Breast epithelium (tissue), 4 donors: ENCODE data around the gene AJM1. TPM values are rescaled to one million over a fixed set of nuclear protein-coding genes. Genes with fewer than 3 reads are reported as not detected.
"Not testable (repeated sequence)": the region's sequence is repeated elsewhere in the genome, so short reads cannot be mapped to it uniquely, and the experiment has no call there.

Experiments
- DNase-seq, 2 donors: peaks; one replicate each; pipeline ENCODE4 v3.0.0-alpha.2; 2019; ENCODE audit warnings: low spot score in 2 of 2
- H3K27ac ChIP-seq, 2 donors: fragments of 200-600 bp; sonication (generic) in 1 of 2; one replicate each; pipeline ENCODE4 v1.5.1; 2016 to 2019; ENCODE audit warnings: mild to moderate bottlenecking in 1 of 2
- H3K27me3 ChIP-seq, 2 donors: fragments of 200-600 bp; sonication (generic) in 1 of 2; one replicate each; pipeline versions ENCODE4 v1.5.1 to v1.6.0; 2017 to 2019; ENCODE audit warnings: control low read depth in 1 of 2, mild to moderate bottlenecking in 1 of 2
- H3K36me3 ChIP-seq: fragments of 200-600 bp; one replicate; pipeline ENCODE4 v1.5.1; 2019
- H3K4me1 ChIP-seq, 2 donors: fragments of 200-600 bp; sonication (generic); one replicate each; pipeline ENCODE4 v1.5.1; 2016 to 2019; ENCODE audit warnings: control low read depth in 1 of 2
- H3K4me3 ChIP-seq, 3 donors: fragments of 200-600 bp; sonication (generic); 1 replicate in 2 of 3; 2 replicates in 1 of 3; pipeline ENCODE4 v1.5.1; 2016 to 2019; ENCODE audit warnings: mild to moderate bottlenecking in 3 of 3, moderate library complexity in 2 of 3
- H3K9me3 ChIP-seq, 2 donors: fragments of 200-600 bp; sonication (generic) in 1 of 2; one replicate each; pipeline ENCODE4 v1.5.1; 2016 to 2019; ENCODE audit warnings: control low read depth in 1 of 2
- POLR2A ChIP-seq: fragments of 450-650 bp; IDR thresholded peaks from one replicate; pipeline ENCODE4 v1.6.1; 2016; ENCODE audit warnings: antibody characterized with exemption, mild to moderate bottlenecking, moderate library complexity
- POLR2AphosphoS5 ChIP-seq, 3 donors: sonication (generic); formaldehyde crosslinking; IDR thresholded peaks; one replicate each; pipeline ENCODE4 v1.6.1; 2017; ENCODE audit warnings: antibody characterized with exemption in 3 of 3
- intact Hi-C: fragments of 100-400 bp; cut with DNase I; formaldehyde crosslinking; loops from one replicate; pipeline ENCODE4 v1.15.1; 2023; ENCODE audit warnings: low total_unique reads
- total RNA-seq, 3 donors: library from RNA; depleted of rRNA; stranded (reverse); fragments of >200 nt; gene quantifications; one replicate each; pipeline ENCODE4 v1.1.0, GENCODE V29; 2016
- TF ChIP-seq, protein P1 (sequence below), 3 donors: fragments of 450-650 bp; IDR thresholded peaks; one replicate each; pipeline ENCODE4 v1.5.1; 2016 to 2017; ENCODE audit warnings: antibody characterized with exemption in 3 of 3, mild to moderate bottlenecking in 3 of 3, moderate library complexity in 3 of 3

The AJM1 gene
- total RNA-seq, 3 donors from 2014 or later: 1.0 to 2.3 (median 1.1) TPM

DNA sequence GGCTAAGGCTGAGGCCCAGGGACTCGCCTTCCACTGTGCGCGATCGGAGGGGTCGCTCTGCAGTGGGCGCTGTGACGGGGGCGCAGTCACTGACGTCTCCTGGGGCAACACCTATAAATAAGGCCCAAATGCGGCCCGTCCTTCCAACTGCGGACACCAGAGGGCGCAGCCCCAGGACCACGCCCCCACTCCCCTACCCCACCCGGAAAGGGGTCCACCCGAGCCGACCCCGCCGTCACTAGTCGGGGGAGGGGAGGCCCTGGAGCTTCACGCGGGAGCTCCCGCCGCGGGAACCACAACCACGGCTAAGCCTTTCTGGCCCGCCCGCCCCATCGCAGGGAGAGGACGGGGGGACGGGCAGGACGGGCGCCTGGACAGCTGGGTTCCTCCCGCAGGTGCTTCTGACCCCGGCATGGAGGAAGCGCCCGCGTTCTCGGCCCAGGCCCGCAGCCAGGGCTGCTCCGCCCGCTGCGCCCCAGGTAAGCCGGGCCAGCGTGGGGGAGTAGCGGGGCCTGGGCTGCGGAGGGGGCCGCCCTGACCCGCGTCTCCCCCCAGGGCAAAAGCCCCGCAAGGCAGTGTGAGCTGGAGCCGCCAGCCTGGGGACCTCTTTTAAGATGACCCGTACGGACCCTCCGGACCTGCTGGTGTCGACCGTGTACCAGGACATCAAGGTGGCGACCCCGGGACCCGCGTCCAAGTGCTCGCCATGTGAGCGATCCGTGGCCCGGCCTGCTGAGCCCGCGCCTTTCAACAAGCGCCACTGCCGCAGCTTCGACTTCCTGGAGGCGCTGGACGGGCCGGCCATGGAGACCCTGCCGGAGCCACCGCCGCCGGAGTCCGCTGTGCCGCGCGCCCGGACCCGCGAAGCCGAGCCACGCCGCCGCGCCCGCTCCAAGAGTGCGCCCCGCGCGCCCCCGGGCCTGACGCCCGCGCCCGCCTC lies 1.8 kb downstream of the AJM1 start:
- H3K9me3 ChIP-seq, H3K27ac ChIP-seq, intact Hi-C loops, H3K36me3 ChIP-seq, DNase-seq: not testable (repeated sequence)
- peaks cover 15 to 37% of the 10 kb centered on the region in 2 donors for H3K27me3 ChIP-seq
- H3K4me3 ChIP-seq: peak overlapping the region in 2 of 3 donors; percentile 25 to 62
- peaks cover 0 to 25% of the 10 kb centered on the region in 2 donors for H3K4me1 ChIP-seq
- TF ChIP-seq, protein P1, sequence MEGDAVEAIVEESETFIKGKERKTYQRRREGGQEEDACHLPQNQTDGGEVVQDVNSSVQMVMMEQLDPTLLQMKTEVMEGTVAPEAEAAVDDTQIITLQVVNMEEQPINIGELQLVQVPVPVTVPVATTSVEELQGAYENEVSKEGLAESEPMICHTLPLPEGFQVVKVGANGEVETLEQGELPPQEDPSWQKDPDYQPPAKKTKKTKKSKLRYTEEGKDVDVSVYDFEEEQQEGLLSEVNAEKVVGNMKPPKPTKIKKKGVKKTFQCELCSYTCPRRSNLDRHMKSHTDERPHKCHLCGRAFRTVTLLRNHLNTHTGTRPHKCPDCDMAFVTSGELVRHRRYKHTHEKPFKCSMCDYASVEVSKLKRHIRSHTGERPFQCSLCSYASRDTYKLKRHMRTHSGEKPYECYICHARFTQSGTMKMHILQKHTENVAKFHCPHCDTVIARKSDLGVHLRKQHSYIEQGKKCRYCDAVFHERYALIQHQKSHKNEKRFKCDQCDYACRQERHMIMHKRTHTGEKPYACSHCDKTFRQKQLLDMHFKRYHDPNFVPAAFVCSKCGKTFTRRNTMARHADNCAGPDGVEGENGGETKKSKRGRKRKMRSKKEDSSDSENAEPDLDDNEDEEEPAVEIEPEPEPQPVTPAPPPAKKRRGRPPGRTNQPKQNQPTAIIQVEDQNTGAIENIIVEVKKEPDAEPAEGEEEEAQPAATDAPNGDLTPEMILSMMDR (IDR thresholded peaks at IDR 0.05): peak in 2 of 3 donors; percentile 52 to 62

DNA sequence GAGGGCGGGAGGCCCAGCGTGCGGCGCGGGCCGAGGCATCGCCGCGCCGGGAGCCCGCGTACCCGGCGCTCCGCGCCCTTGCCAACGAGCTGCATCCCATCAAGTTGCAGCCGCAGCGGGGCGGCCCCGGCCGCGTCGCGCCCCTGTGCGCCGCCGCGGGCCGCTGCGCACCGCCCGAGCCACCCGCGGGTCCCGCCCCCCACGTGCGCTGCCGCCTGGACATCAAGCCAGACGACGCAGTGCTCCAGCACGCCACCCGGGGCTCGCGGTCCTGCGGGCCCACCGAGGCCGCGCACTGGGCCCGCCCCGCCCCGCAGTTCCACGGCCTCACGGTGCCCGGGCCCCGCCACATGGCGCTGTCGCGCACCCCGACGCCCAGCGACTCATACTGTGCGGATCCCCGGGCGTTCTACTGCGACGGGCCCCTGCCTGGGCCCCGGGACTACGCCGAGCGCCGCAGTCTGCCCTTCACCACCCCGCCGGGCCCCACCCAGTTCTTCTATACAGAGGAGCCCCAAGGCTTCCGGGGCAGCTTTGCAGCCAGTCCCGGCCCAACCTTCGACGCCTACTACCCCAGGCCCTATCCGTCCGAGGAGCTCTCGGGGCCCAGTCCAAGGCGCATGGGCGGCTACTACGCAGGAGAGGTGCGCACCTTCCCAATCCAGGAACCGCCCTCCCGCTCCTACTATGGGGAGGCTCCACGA lies 2.6 kb downstream of the AJM1 start:
- intact Hi-C loops: no loop called here
- Histone ChIP-seq H3K36me3 (no peaks in the 10 kb centered on the region), H3K4me1 (peaks cover 2 to 25% of the 10 kb centered on the region in 2 donors), H3K27me3 (peaks cover 15 to 37% of the 10 kb centered on the region in 2 donors), H3K4me3 (peak overlapping the region in 1 of 3 donors; percentile 62), H3K9me3 (no peaks in the 10 kb centered on the region), H3K27ac (no peak overlapping the region)
- TF ChIP-seq, protein P1 (IDR thresholded peaks at IDR 0.05): no peak
- TF ChIP-seq POLR2A: no peak
- TF ChIP-seq POLR2AphosphoS5 (IDR thresholded peaks at IDR 0.05): no peak
- DNase-seq: no peak

DNA sequence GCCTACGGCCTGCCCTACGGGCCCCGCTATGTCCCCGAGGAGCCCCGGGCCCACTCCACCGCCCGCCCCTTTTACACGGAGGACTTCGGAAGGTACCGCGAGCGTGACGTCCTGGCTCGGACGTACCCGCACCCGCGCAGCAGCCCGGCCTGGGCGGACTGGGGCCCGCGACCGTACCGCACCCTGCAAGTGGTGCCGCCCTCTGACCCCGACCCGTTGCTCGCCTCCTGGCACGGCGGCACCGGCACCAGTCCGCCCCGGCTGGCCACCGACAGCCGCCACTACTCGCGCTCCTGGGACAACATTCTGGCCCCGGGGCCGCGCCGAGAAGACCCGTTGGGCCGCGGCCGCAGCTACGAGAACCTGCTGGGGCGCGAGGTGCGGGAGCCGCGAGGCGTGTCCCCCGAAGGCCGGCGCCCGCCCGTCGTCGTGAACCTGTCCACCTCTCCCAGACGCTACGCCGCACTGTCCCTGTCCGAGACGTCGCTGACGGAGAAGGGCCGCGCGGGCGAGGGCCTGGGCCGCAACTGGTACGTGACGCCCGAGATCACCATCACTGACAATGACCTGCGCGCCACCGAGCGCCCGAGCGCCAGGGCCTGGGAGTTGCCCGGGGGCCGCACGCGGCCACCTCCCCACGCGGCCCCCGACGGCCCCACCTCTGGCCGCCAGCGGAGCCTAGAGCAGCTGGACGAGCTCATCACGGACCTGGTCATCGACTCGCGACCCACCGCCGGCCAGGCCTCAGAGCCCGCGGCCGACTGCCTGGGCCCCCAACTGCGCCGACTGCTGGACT lies 3.4 kb downstream of the AJM1 start:
- Histone ChIP-seq H3K9me3 (no peaks in the 10 kb centered on the region), H3K27ac (no peak overlapping the region), H3K27me3 (peaks cover 15 to 37% of the 10 kb centered on the region in 2 donors), H3K4me3 (peak overlapping the region in 1 of 3 donors; percentile 91), H3K36me3 (no peaks in the 10 kb centered on the region), H3K4me1 (peaks cover 9 to 28% of the 10 kb centered on the region in 2 donors)
- DNase-seq: no peak
- TF ChIP-seq POLR2A: no peak
- TF ChIP-seq, protein P1 (IDR thresholded peaks at IDR 0.05): no peak
- no peak for TF ChIP-seq POLR2AphosphoS5 (IDR thresholded peaks at IDR 0.05)
- intact Hi-C loops: no loop called here

DNA sequence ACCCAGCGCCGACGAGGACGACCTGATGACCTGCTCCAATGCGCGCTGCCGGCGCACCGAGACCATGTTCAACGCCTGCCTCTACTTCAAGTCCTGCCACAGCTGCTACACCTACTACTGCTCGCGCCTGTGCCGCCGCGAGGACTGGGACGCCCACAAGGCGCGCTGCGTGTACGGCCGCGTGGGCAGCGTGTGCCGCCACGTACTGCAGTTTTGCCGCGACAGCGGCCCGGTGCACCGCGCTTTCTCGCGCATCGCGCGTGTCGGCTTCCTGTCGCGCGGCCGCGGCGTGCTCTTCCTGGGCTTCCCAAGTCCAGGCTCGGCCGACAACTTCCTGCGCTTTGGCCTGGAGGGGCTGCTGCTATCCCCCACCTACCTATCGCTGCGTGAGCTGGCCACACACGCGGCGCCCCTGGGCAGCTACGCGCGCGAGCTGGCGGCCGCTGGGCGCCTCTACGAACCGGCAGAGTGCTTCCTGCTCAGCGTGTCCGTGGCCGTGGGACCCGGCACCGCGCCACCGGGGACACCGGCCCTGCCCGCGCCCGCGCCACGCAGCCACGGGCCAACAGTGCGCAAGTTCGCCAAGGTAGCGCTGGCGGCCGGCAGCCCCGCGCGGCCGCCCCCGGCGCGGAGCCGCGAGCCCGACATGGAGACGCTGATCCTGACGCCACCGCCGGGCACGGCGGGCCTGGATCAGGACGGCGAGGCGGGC lies 4.3 kb downstream of the AJM1 start:
- Histone ChIP-seq H3K36me3 (no peaks in the 10 kb centered on the region), H3K4me1 (peaks cover 9 to 28% of the 10 kb centered on the region in 2 donors), H3K27me3 (peaks cover 15 to 37% of the 10 kb centered on the region in 2 donors), H3K9me3 (no peaks in the 10 kb centered on the region), H3K27ac (no peak overlapping the region), H3K4me3 (peak overlapping the region; percentile 70 to 91 (median 78))
- intact Hi-C loops: no loop called here
- TF ChIP-seq POLR2AphosphoS5 (IDR thresholded peaks at IDR 0.05) (no peak), POLR2A (no peak)
- TF ChIP-seq, protein P1 (IDR thresholded peaks at IDR 0.05): no peak
- no peak for DNase-seq
